Memory B cell (primary cell): ENCODE measurements around the gene FNDC3B.

ENCODE experiments used
- ATAC-seq: fragments of 150-1000 bp; cut with Tn5 transposase; 2 replicates; pipeline ENCODE4 v1.10.0; 2021; ENCODE audit warnings: low read depth, mild to moderate bottlenecking, moderate library complexity
- DNase-seq, 2 donors: peaks; one replicate each; pipeline ENCODE4 v3.0.0; 2022; ENCODE audit warnings: low spot score in 2 of 2
- H3K27ac Mint-ChIP-seq: one replicate; pipeline ENCODE4 v1.8.0; 2022; ENCODE audit warnings: mild to moderate bottlenecking, moderate library complexity, mixed read lengths
- H3K27me3 Mint-ChIP-seq: one replicate; pipeline ENCODE4 v1.8.0; 2022; ENCODE audit warnings: mixed read lengths
- H3K36me3 Mint-ChIP-seq: one replicate; pipeline ENCODE4 v1.8.0; 2022; ENCODE audit warnings: mild to moderate bottlenecking, mixed read lengths
- H3K4me1 Mint-ChIP-seq: one replicate; pipeline ENCODE4 v1.8.0; 2022; ENCODE audit warnings: mixed read lengths
- H3K4me3 Mint-ChIP-seq: one replicate; pipeline ENCODE4 v1.8.0; 2022; ENCODE audit warnings: mild to moderate bottlenecking, moderate library complexity, mixed read lengths
- H3K9me3 Mint-ChIP-seq: one replicate; pipeline ENCODE4 v1.8.0; 2022; ENCODE audit warnings: mixed read lengths

FNDC3B gene

GRCh38 chr3:172404237-172404962 is 365.0 kb downstream of the FNDC3B start:
- Mint-ChIP-seq H3K27me3 (peaks cover 4% of the 10 kb centered on the region), H3K9me3 (no peaks in the 10 kb centered on the region), H3K27ac (no peak overlapping the region), H3K4me3 (no peak overlapping the region), H3K4me1 (no peaks in the 10 kb centered on the region), H3K36me3 (peaks cover 5% of the 10 kb centered on the region)
- no peak for DNase-seq
- ATAC-seq = no peak

- Mint-ChIP-seq H3K9me3 (no peaks in the 10 kb centered on the region), H3K27ac (no peak overlapping the region), H3K36me3 (peaks cover 5% of the 10 kb centered on the region), H3K4me3 (no peak overlapping the region), H3K27me3 (peaks cover 4% of the 10 kb centered on the region), H3K4me1 (no peaks in the 10 kb centered on the region)
- DNase-seq = no peak
- no peak for ATAC-seq
Measured at GRCh38 chr3:172405914-172406313, 366.5 kb downstream of the FNDC3B start.

GRCh38 chr3:172407872-172408271 is 368.5 kb downstream of the FNDC3B start:
- H3K9me3 Mint-ChIP-seq = peaks cover 3% of the 10 kb centered on the region
- ATAC-seq (no peak), DNase-seq (no peak)
- no peak overlapping the region for H3K27ac Mint-ChIP-seq
- H3K27me3 Mint-ChIP-seq = peaks cover 3% of the 10 kb centered on the region
- no peaks in the 10 kb centered on the region for H3K4me1 Mint-ChIP-seq
- no peak overlapping the region for H3K4me3 Mint-ChIP-seq
- no peaks in the 10 kb centered on the region for H3K36me3 Mint-ChIP-seq

- peaks cover 5% of the 10 kb centered on the region for H3K9me3 Mint-ChIP-seq
- ATAC-seq = no peak
Measured at GRCh38 chr3:172410702-172411477, 371.5 kb downstream of the FNDC3B start.

GRCh38 chr3:172411478-172411947 is 372.1 kb downstream of the FNDC3B start:
- H3K4me1 Mint-ChIP-seq = no peaks in the 10 kb centered on the region

More at GRCh38 chr3:172410702-172411477, 371.5 kb downstream of the FNDC3B start:
- H3K36me3 Mint-ChIP-seq = no peaks in the 10 kb centered on the region
- peaks cover 7% of the 10 kb centered on the region for H3K27me3 Mint-ChIP-seq
- H3K4me1 Mint-ChIP-seq = no peaks in the 10 kb centered on the region
- no peak for DNase-seq
- no peak overlapping the region for H3K4me3 Mint-ChIP-seq
- H3K27ac Mint-ChIP-seq = no peak overlapping the region

GRCh38 chr3:172415323-172415722 is 375.9 kb downstream of the FNDC3B start:
- Mint-ChIP-seq H3K4me1 (no peaks in the 10 kb centered on the region), H3K27me3 (peaks cover 12% of the 10 kb centered on the region), H3K9me3 (peaks cover 5% of the 10 kb centered on the region), H3K36me3 (no peaks in the 10 kb centered on the region), H3K4me3 (no peak overlapping the region), H3K27ac (no peak overlapping the region)
- DNase-seq (no peak), ATAC-seq (no peak)

More at GRCh38 chr3:172411478-172411947, 372.1 kb downstream of the FNDC3B start:
- H3K36me3 Mint-ChIP-seq = no peaks in the 10 kb centered on the region
- ATAC-seq (no peak), DNase-seq (no peak)
- peaks cover 7% of the 10 kb centered on the region for H3K27me3 Mint-ChIP-seq
- H3K27ac Mint-ChIP-seq = no peak overlapping the region
- peaks cover 5% of the 10 kb centered on the region for H3K9me3 Mint-ChIP-seq
- no peak overlapping the region for H3K4me3 Mint-ChIP-seq

GRCh38 chr3:172437713-172438112 is 398.3 kb downstream of the FNDC3B start:
- H3K27ac Mint-ChIP-seq = no peak overlapping the region
- no peak overlapping the region for H3K4me3 Mint-ChIP-seq
- ATAC-seq = no peak
- no peaks in the 10 kb centered on the region for H3K4me1 Mint-ChIP-seq
- H3K27me3 Mint-ChIP-seq = peaks cover 9% of the 10 kb centered on the region
- no peaks in the 10 kb centered on the region for H3K36me3 Mint-ChIP-seq
- no peak for DNase-seq
- peaks cover 7% of the 10 kb centered on the region for H3K9me3 Mint-ChIP-seq

GRCh38 chr3:172438186-172438585 is 398.8 kb downstream of the FNDC3B start:
- Mint-ChIP-seq H3K4me3 (no peak overlapping the region), H3K36me3 (no peaks in the 10 kb centered on the region), H3K4me1 (no peaks in the 10 kb centered on the region), H3K9me3 (peaks cover 7% of the 10 kb centered on the region), H3K27me3 (peaks cover 9% of the 10 kb centered on the region), H3K27ac (no peak overlapping the region)
- DNase-seq (no peak), ATAC-seq (no peak)

GRCh38 chr3:172441581-172441980 is 402.2 kb downstream of the FNDC3B start:
- Mint-ChIP-seq H3K27me3 (peaks cover 15% of the 10 kb centered on the region), H3K9me3 (no peaks in the 10 kb centered on the region)

GRCh38 chr3:172442606-172443005 is 403.2 kb downstream of the FNDC3B start:
- no peak for DNase-seq
- Mint-ChIP-seq H3K4me1 (peaks cover 5% of the 10 kb centered on the region), H3K36me3 (peaks cover 3% of the 10 kb centered on the region), H3K27me3 (peaks cover 21% of the 10 kb centered on the region), H3K9me3 (peaks cover 2% of the 10 kb centered on the region), H3K27ac (no peak overlapping the region), H3K4me3 (no peak overlapping the region)
- no peak for ATAC-seq

More at GRCh38 chr3:172441581-172441980, 402.2 kb downstream of the FNDC3B start:
- Mint-ChIP-seq H3K36me3 (no peaks in the 10 kb centered on the region), H3K27ac (no peak overlapping the region), H3K4me3 (no peak overlapping the region), H3K4me1 (no peaks in the 10 kb centered on the region)
- ATAC-seq = no peak
- no peak for DNase-seq

- Mint-ChIP-seq H3K27ac (no peak overlapping the region), H3K9me3 (peaks cover 2% of the 10 kb centered on the region), H3K27me3 (peaks cover 29% of the 10 kb centered on the region), H3K4me1 (peaks cover 16% of the 10 kb centered on the region), H3K36me3 (peaks cover 4% of the 10 kb centered on the region), H3K4me3 (no peak overlapping the region)
- ATAC-seq (no peak), DNase-seq (no peak)
Measured at GRCh38 chr3:172444821-172445220, 405.4 kb downstream of the FNDC3B start.

GRCh38 chr3:172446198-172446597 is 406.8 kb downstream of the FNDC3B start:
- DNase-seq = no peak
- peaks cover 19% of the 10 kb centered on the region for H3K4me1 Mint-ChIP-seq

GRCh38 chr3:172447611-172448579 is 408.5 kb downstream of the FNDC3B start, which contains the start of gene GHSR:
Gene GHSR, minus strand, starts transcription at chr3:172448456. Its CDS starts 43 bp downstream, at chr3:172448413.
- ATAC-seq (no peak), DNase-seq (no peak)
- H3K4me3 Mint-ChIP-seq = peak within 1 kb of the TSS; percentile 21
- H3K4me1 Mint-ChIP-seq = peaks cover 19% of the 10 kb centered on the region
- H3K9me3 Mint-ChIP-seq = peaks cover 2% of the 10 kb centered on the region
- no peak within 1 kb of the TSS for H3K27ac Mint-ChIP-seq
- H3K27me3 Mint-ChIP-seq = peaks cover 34% of the 10 kb centered on the region
- H3K36me3 Mint-ChIP-seq = peaks cover 4% of the 10 kb centered on the region

More at GRCh38 chr3:172446198-172446597, 406.8 kb downstream of the FNDC3B start:
- Mint-ChIP-seq H3K9me3 (peaks cover 2% of the 10 kb centered on the region), H3K4me3 (no peak overlapping the region), H3K27ac (no peak overlapping the region), H3K27me3 (peaks cover 34% of the 10 kb centered on the region), H3K36me3 (peaks cover 4% of the 10 kb centered on the region)
- no peak for ATAC-seq
